Neuron (in vitro differentiated cells): ENCODE measurements around the gene KRTAP20-2.

Experiments
- H2AFZ ChIP-seq: one replicate; pipeline ENCODE4 v1.6.1; 2013; ENCODE audit warnings: low read depth, mild to moderate bottlenecking, inconsistent platforms, low read length, moderate library complexity
- H3K27me3 ChIP-seq: one replicate; pipeline ENCODE4 v1.6.1; 2013; ENCODE audit warnings: low read length; ENCODE audit not compliant: insufficient read depth
- H3K36me3 ChIP-seq: one replicate; pipeline ENCODE4 v1.6.1; 2013; ENCODE audit warnings: low read length; ENCODE audit not compliant: insufficient read depth
- H3K4me1 ChIP-seq: one replicate; pipeline ENCODE4 v1.6.1; 2013; ENCODE audit warnings: low read length; ENCODE audit not compliant: insufficient read depth
- H3K4me3 ChIP-seq: 2 replicates; pipeline ENCODE4 v1.5.1; 2013; ENCODE audit warnings: mild to moderate bottlenecking, low read length, moderate library complexity
- H3K9me3 ChIP-seq: one replicate; pipeline ENCODE4 v1.6.1; 2013; ENCODE audit warnings: low read length

Gene KRTAP20-2

GRCh38 chr21:30634906-30635305 is at the start of gene KRTAP20-2:
TSS of gene KRTAP20-2 (plus strand) at chr21:30635206. CDS start at chr21:30635264, 58 bp downstream.
- Histone ChIP-seq H3K9me3 (no peaks in the 10 kb centered on the region), H3K27me3 (no peaks in the 10 kb centered on the region), H2AFZ (no peak within 1 kb of the TSS), H3K36me3 (no peaks in the 10 kb centered on the region), H3K4me3 (no peak within 1 kb of the TSS), H3K4me1 (no peaks in the 10 kb centered on the region)

GRCh38 chr21:30590297-30590696 is 44.7 kb upstream of the KRTAP20-2 start, which contains the start of gene KRTAP22-2:
TSS of gene KRTAP22-2 (minus strand) at chr21:30590397.
- Histone ChIP-seq H3K27me3 (no peaks in the 10 kb centered on the region), H3K4me3 (no peak within 1 kb of the TSS), H3K9me3 (no peaks in the 10 kb centered on the region), H3K36me3 (no peaks in the 10 kb centered on the region), H2AFZ (no peak within 1 kb of the TSS), H3K4me1 (no peaks in the 10 kb centered on the region)

- no peaks in the 10 kb centered on the region for H3K27me3 ChIP-seq
- H2AFZ ChIP-seq, result no peak within 1 kb of the TSS
- H3K9me3 ChIP-seq, result no peaks in the 10 kb centered on the region
- H3K4me1 ChIP-seq, result no peaks in the 10 kb centered on the region
- H3K4me3 ChIP-seq, result no peak within 1 kb of the TSS
- no peaks in the 10 kb centered on the region for H3K36me3 ChIP-seq
These were observed 42.9 kb upstream of the KRTAP20-2 start, which contains the start of gene KRTAP6-3 for GRCh38 chr21:30592140-30592539. TSS of gene KRTAP6-3 (plus strand) at chr21:30592440. CDS start at chr21:30592446, 6 bp downstream.

- H3K4me3 ChIP-seq, result no peak within 1 kb of the TSS
These were observed 36.2 kb upstream of the KRTAP20-2 start, which contains the start of gene KRTAP6-2 for GRCh38 chr21:30598802-30599201. TSS of gene KRTAP6-2 (minus strand) at chr21:30598902. CDS start at chr21:30598874, 28 bp downstream.

DNA sequence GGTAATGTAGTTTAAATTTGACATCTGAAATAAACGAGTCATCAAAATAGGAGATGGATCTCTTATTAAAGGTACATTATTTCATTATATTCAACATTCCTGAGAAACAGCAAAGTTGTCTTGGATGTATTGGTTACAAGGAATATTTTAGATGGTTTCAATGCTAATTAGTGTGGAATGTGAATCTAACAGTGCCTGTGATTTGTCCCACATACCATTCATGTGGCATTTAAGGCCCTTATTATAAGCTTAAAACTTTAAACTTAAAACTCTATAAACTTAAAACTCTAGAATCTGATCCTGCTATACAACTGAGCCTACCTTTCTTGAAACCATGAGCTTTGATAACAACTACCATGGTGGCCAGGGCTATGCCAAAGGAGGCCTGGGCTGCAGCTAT is 34.2 kb upstream of the KRTAP20-2 start, which contains the start of gene KRTAP22-1:
Gene KRTAP22-1, plus strand, starts transcription at position 301 of the 400 bp plus-strand sequence.
- Histone ChIP-seq H3K9me3 (no peaks in the 10 kb centered on the region), H2AFZ (no peak within 1 kb of the TSS), H3K4me1 (no peaks in the 10 kb centered on the region), H3K4me3 (no peak within 1 kb of the TSS), H3K36me3 (no peaks in the 10 kb centered on the region), H3K27me3 (no peaks in the 10 kb centered on the region)

More at GRCh38 chr21:30598802-30599201, 36.2 kb upstream of the KRTAP20-2 start, which contains the start of gene KRTAP6-2:
- H3K27me3 ChIP-seq, result no peaks in the 10 kb centered on the region
- H3K9me3 ChIP-seq, result no peaks in the 10 kb centered on the region
- no peaks in the 10 kb centered on the region for H3K4me1 ChIP-seq
- H3K36me3 ChIP-seq, result no peaks in the 10 kb centered on the region
- no peak within 1 kb of the TSS for H2AFZ ChIP-seq

DNA sequence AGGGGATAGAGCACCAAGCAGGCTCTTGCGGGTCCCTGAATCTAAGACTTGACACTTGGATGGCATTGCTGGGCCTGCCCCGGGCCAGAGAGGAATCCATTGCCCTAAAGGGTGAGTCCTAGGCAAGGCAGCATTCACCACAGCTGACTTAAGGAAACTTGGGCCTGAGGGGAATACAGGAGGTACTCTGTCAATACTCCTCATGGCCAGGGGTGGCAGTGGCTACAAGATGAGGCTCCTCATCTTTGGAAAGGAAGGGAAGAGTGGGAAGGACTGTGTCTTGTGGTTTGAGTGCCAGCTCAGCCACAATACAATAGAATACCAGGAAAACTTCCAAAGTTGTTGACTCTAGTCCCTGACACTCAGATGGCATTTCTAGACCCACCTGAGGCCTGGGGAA is 29.0 kb upstream of the KRTAP20-2 start:
- Histone ChIP-seq H3K4me3 (no peak overlapping the region), H2AFZ (no peak overlapping the region), H3K4me1 (no peaks in the 10 kb centered on the region), H3K36me3 (no peaks in the 10 kb centered on the region), H3K9me3 (no peaks in the 10 kb centered on the region), H3K27me3 (no peaks in the 10 kb centered on the region)

DNA sequence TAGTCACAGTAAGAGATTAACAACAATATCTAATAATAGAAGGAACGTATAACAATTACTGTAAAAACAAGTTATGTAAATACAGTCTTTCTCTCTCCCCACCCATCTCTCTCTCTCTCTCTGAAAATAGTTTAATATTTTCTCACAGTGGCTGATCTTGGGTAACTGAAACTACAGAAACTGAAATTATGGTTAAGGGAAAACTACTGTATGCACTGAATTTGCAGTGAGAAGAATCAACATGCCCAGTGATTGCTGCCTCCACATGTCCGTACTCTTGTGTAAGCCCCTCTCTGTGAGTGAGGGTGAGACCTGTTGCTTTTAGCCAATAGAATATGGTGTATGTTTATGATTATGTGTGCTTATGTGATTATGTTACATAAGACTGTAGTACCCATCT is 22.9 kb upstream of the KRTAP20-2 start:
- no peak overlapping the region for H3K4me3 ChIP-seq
- no peaks in the 10 kb centered on the region for H3K9me3 ChIP-seq
- H2AFZ ChIP-seq, result no peak overlapping the region
- no peaks in the 10 kb centered on the region for H3K36me3 ChIP-seq
- H3K27me3 ChIP-seq, result no peaks in the 10 kb centered on the region
- no peaks in the 10 kb centered on the region for H3K4me1 ChIP-seq

GRCh38 chr21:30613836-30614235 is 21.2 kb upstream of the KRTAP20-2 start, which contains the start of gene KRTAP6-1:
TSS of gene KRTAP6-1 (minus strand) at chr21:30613930. CDS start at chr21:30613904, 26 bp downstream.
- Histone ChIP-seq H3K4me3 (no peak within 1 kb of the TSS), H3K36me3 (no peaks in the 10 kb centered on the region), H3K9me3 (no peaks in the 10 kb centered on the region), H3K4me1 (no peaks in the 10 kb centered on the region), H3K27me3 (no peaks in the 10 kb centered on the region), H2AFZ (no peak within 1 kb of the TSS)

DNA sequence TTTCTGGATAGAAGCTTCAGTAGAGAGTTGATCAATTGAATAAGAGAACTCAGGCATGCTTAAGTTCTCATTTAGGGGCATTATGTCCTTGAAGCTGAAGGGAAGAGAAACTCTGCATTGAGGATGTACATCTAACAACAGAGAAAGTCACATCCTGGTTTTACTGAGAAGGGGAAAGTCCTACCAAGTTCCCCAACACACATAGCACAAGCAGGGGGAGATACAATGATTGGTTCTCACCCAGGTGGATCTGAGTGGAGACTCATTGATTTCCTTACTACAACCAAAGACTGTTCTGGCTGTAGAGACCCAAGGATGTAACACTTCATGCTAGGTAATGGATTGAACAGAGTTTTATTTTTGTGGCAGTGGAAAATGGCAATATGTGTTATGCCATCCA is 19.8 kb upstream of the KRTAP20-2 start:
- Histone ChIP-seq H3K9me3 (no peaks in the 10 kb centered on the region), H3K4me1 (no peaks in the 10 kb centered on the region), H3K36me3 (no peaks in the 10 kb centered on the region), H2AFZ (no peak overlapping the region), H3K27me3 (no peaks in the 10 kb centered on the region), H3K4me3 (no peak overlapping the region)

DNA sequence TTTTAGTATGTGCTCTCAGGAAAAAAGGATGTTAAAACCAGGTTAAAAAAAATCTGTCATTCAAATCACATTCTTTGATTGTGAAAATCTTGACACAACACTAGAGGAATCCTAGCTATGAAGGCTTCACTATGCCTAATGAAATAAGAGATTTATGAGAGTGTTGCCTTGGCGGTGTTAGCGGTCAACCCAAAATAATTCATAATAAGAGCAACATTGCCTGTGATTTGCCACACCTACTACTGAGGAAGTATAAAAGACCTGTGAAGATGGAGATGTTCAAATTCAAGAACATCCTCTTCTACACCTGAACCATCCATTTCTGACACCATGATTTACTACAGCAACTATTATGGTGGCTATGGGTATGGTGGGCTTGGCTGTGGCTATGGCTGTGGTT is 18.9 kb upstream of the KRTAP20-2 start, which contains the start of gene KRTAP20-1:
Gene KRTAP20-1, plus strand, starts transcription at position 301 of the 400 bp plus-strand sequence. Its CDS starts 30 bp downstream, at position 331.
- no peaks in the 10 kb centered on the region for H3K9me3 ChIP-seq
- H2AFZ ChIP-seq, result no peak within 1 kb of the TSS
- H3K4me1 ChIP-seq, result no peaks in the 10 kb centered on the region
- no peaks in the 10 kb centered on the region for H3K36me3 ChIP-seq
- H3K4me3 ChIP-seq, result no peak within 1 kb of the TSS
- H3K27me3 ChIP-seq, result no peaks in the 10 kb centered on the region

GRCh38 chr21:30620080-30620479 is 14.9 kb upstream of the KRTAP20-2 start:
- Histone ChIP-seq H3K4me3 (no peak overlapping the region), H2AFZ (no peak overlapping the region), H3K27me3 (no peaks in the 10 kb centered on the region), H3K36me3 (no peaks in the 10 kb centered on the region), H3K9me3 (no peaks in the 10 kb centered on the region), H3K4me1 (no peaks in the 10 kb centered on the region)

DNA sequence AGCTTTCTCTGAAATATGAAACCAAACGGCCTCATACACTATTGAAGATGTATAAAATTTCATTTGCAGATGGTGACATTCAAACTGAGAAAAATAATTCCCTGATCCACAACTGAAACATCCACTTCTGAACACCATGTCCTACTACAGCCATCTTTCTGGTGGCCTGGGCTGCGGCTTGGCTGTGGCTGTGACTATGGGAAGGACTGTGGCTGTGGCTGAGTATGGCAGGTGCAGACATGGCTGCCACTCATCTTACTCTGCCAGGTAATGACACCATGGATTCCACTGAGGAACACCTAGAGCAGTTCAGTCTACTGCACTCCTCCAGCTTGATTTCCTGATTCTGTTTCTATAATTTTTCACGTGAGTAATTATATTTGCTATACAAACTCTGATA is 14.5 kb upstream of the KRTAP20-2 start, which contains the start of gene KRTAP20-4:
Gene KRTAP20-4, plus strand, starts transcription at position 106 of the 400 bp plus-strand sequence.
- no peaks in the 10 kb centered on the region for H3K36me3 ChIP-seq
- H3K27me3 ChIP-seq, result no peaks in the 10 kb centered on the region
- H2AFZ ChIP-seq, result no peak within 1 kb of the TSS
- no peaks in the 10 kb centered on the region for H3K9me3 ChIP-seq
- H3K4me1 ChIP-seq, result no peaks in the 10 kb centered on the region
- H3K4me3 ChIP-seq, result no peak within 1 kb of the TSS

- no peaks in the 10 kb centered on the region for H3K4me1 ChIP-seq
- H2AFZ ChIP-seq, result no peak overlapping the region
- no peaks in the 10 kb centered on the region for H3K27me3 ChIP-seq
- no peaks in the 10 kb centered on the region for H3K36me3 ChIP-seq
- H3K4me3 ChIP-seq, result no peak overlapping the region
- no peaks in the 10 kb centered on the region for H3K9me3 ChIP-seq
These were observed 11.6 kb upstream of the KRTAP20-2 start for GRCh38 chr21:30623362-30623761.
